8988T (cell line): ENCODE results near the gene UBE2F.
"Not testable (repeated sequence)": the region's sequence is repeated elsewhere in the genome, so short reads cannot be mapped to it uniquely, and the experiment has no call there.

Source experiments
- DNase-seq: peaks from one replicate; pipeline ENCODE4 v3.0.0; 2011

Gene UBE2F

DNA sequence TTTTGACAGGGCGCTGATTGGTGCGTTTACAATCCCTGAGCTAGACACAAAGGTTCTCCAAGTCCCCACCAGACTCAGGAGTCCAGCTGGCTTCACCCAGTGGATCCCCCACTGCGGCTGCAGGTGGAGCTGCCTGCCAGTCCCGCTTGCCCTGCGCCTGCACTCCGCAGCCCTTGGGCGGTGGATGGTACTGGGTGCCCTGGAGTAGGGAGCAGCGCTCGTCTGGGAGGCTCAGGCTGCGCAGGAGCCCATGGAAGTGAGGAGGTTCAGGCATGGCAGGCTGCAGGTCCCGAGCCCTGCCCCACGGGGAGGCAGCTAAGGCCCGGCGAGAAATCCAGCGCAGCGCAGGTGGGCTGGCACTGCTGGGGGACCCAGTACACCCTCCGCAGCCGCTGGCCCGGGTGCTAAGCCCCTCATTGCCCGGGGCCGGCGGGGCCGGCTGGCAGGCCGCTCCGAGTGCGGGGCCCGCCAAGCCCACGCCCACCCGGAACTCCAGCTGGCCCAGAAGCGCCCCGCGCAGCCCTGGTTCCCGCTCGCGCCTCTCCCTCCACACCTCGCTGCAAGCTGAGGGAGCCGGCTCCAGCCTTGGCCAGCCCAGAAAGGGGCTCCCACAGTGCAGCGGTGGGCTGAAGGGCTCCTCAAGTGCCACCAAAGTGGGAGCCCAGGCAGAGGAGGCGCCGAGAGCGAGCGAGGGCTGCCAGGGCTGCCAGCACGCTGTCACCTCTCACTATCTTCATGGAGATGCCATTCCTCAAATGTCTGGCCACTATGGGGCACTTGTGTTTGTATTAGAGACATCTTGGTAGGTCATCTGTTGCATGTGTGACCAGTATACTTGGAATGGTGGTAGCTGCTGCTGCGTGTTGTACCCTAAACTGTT lies 91.1 kb downstream of the UBE2F start:
- DNase-seq, result not testable (repeated sequence)

- no peak for DNase-seq
Measured at GRCh38 chr2:238059505-238059904, 92.7 kb downstream of the UBE2F start.

DNA sequence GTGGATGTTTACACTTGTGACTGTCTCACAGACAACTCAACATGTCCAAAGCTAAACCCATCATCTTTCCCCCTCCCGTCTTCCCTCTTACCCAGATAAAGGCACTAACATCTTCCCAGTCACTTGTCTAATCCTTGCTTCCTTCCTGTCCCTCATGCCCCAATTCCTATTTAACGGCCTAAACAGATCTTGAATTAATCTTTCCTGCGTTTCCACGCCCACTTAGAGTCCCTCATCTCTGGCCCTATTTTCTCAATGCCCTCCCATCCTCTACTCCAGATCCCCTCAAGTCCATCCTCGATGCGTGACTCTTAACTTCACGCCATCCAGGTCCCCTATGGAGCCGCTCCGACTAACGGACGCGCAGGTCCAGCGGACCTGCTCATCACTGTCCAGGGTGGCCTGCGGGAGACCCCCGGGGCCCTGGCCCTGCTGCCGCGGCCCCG lies 93.3 kb downstream of the UBE2F start:
- DNase-seq, result no peak

- peak; percentile 99 for DNase-seq
Measured at GRCh38 chr2:238060542-238061314, 93.9 kb downstream of the UBE2F start, which contains the start of gene SCLY. SCLY (plus strand) TSS chr2:238061001; CDS start chr2:238061055, 54 bp downstream.

DNA sequence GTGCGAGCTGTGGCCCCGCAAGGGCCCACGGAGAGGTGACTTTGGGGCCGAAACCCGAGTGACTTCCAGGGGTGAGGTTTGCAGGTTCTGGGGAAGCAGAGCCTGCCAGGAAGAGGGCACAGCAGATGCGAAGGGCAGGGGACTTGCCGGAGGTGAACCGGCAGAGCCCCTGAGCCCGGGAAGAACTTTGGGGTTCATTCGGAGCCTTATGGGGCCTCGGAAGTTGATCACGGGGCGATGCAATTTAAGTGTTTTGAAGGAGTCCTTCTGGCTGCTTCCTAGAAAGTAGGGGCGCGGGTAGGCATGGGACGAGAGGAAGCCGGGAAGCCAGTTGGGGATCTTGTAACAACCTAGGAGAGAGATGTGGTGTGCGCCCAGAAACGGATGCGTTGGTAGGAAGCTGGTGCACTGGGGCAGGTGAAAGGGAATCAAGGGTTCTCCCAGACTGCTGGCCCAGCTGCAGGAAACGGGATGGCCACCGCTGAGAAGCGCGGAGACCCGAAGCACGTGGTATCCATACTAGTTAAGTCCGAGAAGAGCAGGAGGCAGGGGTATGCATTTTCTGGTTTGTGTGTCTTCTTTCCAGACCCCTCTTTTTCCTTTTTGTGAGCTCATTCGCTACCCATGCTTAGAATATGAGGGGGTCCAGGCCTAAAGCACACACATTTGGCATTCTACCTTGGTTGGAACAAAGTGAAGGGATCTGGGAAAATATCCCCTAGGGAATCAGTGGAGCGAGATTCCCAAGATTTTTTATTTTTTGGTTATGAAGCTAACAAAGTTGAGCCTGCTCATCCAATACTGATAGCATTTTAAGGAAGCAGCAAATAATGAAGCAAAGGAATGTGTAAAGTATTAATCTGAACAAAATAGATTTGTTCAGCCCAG lies 94.7 kb downstream of the UBE2F start:
- DNase-seq, result peak; percentile 38

DNA sequence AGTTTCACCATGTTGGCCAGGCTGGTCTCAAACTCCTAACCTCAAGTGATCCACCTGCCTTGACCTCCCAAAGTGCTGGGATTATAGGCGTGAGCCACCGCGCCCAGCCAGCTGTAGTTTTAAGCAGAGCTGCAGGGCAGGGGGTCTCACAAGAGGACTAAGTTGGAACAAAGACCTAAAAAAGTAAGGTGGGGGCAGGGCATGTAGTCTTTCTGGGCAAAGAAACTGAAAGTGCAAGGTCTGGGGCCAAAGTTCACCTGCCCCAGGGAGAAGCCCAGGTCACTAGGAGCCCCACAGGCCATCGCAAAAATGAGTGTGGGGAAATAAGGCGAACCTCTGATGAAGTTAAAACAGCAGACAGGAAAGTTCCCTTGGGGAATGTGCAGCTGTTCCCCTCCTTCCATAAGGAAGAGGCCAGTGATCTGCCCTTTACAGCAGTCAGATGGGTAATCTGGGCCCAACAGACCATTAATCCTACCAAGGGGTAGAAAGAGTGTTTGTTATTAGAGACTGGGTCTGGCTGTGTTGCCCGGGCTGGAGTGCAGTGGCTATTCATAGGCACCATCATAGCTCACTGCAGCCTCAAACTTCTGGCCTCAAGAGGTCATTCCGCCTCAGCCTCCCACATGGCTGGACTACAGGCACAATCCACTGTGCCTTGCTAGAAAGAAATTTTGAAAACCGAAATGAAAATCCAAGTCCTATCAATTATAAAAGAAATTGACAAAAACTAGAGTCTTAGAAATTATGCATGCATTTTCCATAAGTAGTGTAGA lies 96.8 kb downstream of the UBE2F start:
- no peak for DNase-seq

- no peak for DNase-seq
Measured at GRCh38 chr2:238064376-238064775, 97.6 kb downstream of the UBE2F start.

- DNase-seq, result no peak
Measured at GRCh38 chr2:238065071-238065846, 98.4 kb downstream of the UBE2F start.

DNA sequence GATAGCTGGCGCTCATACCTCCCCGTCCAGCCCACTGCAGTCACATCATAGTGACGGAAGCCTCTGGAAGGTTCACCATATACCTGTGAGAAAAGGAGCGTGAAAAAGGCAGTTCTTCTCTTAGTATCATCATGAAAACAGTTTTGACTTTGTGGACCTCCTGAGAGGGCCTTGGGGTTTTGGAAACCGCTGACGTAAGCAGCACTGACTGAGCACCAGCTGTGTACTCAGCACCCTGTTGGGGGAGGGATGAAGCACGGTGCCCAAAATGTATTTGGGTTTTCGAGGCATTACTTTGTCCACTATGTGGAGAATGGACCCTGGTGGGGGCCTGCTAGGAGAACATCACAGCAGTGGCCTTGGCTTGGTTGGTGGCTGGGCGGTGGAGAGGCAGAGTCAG lies 99.4 kb downstream of the UBE2F start:
- DNase-seq, result no peak

- not testable (repeated sequence) for DNase-seq
Measured at GRCh38 chr2:238066718-238067117, 99.9 kb downstream of the UBE2F start.

DNA sequence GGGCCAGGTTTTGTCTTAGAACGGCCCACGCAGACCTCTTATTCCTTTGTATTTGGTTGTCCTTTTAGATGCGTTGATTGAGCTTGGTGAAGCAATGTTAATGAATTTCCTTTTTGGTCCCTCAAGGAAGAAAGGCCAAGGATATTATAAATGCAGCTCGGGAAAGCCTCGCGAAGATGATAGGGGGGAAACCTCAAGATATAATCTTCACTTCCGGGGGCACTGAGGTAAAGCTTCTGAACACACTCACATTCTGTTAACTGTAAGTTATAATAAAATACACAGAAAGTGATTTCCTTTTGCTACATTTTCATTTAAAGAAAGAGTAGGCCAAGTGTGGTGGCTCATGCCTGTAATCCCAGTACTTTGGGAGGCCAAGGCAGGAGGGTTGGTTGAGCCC lies 101.1 kb downstream of the UBE2F start:
- DNase-seq, result no peak

GRCh38 chr2:238069021-238069709 lies 102.4 kb downstream of the UBE2F start:
- DNase-seq, result no peak

DNA sequence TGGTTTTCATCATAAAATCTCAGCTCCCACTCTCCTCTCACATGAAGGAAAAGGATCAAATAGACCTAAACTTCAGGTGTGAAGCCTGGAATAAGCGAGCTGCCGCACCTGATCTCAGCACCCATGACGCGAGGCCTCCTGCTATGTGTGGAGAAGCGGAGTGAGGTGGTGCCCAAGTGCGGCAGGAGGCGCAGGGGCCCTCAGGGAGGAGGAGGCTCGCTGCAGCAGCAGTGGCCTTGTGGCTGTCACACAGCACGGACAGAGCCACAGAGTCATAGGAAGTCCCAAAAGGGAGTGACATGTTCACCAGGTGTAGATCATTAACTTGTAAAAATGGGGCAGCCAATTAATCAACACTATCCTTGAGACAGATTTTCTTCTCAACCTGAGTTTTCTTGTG lies 103.1 kb downstream of the UBE2F start:
- DNase-seq, result no peak

- DNase-seq, result no peak
Measured at GRCh38 chr2:238075397-238075796, 108.6 kb downstream of the UBE2F start.

- DNase-seq, result no peak
Measured at GRCh38 chr2:238077292-238077691, 110.5 kb downstream of the UBE2F start.

GRCh38 chr2:238079874-238080327 lies 113.1 kb downstream of the UBE2F start:
- DNase-seq, result no peak

- no peak for DNase-seq
Measured at GRCh38 chr2:238080518-238080917, 113.7 kb downstream of the UBE2F start.

- no peak for DNase-seq
Measured at GRCh38 chr2:238081150-238081549, 114.3 kb downstream of the UBE2F start.

- no peak for DNase-seq
Measured at GRCh38 chr2:238081561-238081960, 114.7 kb downstream of the UBE2F start.

DNA sequence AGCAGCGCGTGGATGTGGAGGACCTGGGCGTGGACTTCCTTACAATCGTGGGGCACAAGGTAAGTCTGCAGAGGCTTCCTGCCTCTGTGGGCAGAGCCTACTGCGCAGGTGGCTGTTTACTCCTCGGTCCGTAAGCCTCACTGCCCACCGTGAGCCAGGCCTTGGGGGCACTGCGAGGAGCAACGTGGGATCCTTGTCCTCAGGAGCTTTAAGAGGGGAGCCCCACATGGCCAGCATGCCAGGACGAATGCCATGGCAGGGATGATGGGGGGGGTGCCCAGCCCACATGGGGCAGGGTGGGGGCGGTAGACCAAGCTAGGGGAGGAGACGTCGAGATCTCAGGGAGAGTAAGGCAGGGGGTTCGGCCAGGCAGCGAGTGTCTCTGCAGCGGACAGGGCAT lies 115.3 kb downstream of the UBE2F start:
- no peak for DNase-seq
